ENCODE results near the gene RPS21.

DNA sequence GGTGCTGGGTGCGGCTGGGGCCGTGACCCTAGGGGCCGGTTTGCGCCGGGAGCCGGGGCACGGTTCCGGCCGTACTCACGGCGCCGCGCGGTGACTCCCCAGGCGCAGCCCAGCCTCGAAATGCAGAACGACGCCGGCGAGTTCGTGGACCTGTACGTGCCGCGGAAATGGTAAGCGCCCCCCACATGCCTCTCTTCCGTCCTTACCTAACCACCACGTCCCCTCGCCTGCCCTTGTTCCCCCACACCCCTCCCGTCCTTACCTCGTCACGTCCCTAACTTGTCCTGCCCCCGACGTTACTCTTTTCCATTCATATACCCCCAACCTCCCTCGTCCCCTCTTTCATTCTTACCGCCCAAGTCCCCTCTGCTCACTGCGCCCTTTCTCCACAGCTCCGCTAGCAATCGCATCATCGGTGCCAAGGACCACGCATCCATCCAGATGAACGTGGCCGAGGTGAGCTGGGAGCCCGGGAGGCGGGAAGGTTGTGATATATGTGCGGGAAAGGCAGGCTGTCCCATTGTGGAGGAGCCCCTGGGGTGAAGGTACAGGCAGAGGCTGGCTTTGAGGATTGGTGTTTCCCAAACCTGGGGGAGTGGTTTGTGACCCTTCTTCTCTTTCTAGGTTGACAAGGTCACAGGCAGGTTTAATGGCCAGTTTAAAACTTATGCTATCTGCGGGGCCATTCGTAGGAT, 463 bp downstream of the RPS21 start:
- TF ChIP-seq, protein P1, sequence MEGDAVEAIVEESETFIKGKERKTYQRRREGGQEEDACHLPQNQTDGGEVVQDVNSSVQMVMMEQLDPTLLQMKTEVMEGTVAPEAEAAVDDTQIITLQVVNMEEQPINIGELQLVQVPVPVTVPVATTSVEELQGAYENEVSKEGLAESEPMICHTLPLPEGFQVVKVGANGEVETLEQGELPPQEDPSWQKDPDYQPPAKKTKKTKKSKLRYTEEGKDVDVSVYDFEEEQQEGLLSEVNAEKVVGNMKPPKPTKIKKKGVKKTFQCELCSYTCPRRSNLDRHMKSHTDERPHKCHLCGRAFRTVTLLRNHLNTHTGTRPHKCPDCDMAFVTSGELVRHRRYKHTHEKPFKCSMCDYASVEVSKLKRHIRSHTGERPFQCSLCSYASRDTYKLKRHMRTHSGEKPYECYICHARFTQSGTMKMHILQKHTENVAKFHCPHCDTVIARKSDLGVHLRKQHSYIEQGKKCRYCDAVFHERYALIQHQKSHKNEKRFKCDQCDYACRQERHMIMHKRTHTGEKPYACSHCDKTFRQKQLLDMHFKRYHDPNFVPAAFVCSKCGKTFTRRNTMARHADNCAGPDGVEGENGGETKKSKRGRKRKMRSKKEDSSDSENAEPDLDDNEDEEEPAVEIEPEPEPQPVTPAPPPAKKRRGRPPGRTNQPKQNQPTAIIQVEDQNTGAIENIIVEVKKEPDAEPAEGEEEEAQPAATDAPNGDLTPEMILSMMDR (IDR thresholded peaks at IDR 0.05), result no peak
- no peak for TF ChIP-seq POLR2A (IDR thresholded peaks at IDR 0.05)
